Right renal cortex interstitium (tissue), 3 donors: ENCODE data around the gene CYP46A1. TPM values are rescaled to one million over a fixed set of nuclear protein-coding genes. Genes with fewer than 3 reads are reported as not detected.

Source experiments
- DNase-seq, 3 donors: peaks; one replicate each; pipeline ENCODE4 v3.0.0-alpha.2; 2013; ENCODE audit warnings: low read depth in 3 of 3, low spot score in 2 of 3
- polyA plus RNA-seq, 3 donors: library from polyadenylated mRNA; unstranded; fragments of 120-200 nt; gene quantifications; one replicate each; pipeline ENCODE4 v1.2.1, GENCODE V29; 2013; ENCODE audit not compliant: insufficient read length in 3 of 3

The CYP46A1 gene
- polyA plus RNA-seq, 3 donors, result 1.1 to 1.6 (median 1.4) TPM

GRCh38 chr14:99773521-99774497, 89.7 kb downstream of the CYP46A1 start:
- DNase-seq, result no peak

GRCh38 chr14:99774556-99775307, 90.6 kb downstream of the CYP46A1 start:
- DNase-seq, result no peak

GRCh38 chr14:99775351-99775750, 91.3 kb downstream of the CYP46A1 start:
- no peak for DNase-seq

Other genes starting within 250 kb of the CYP46A1 start
- 10 to 100 TPM; 59.1 to 66.2 (median 65.6) TPM for gene SETD3, start 203.4 kb upstream of the CYP46A1 start, polyA plus RNA-seq
- gene CCNK, start 202.9 kb upstream of the CYP46A1 start, polyA plus RNA-seq, result 10 to 100 TPM; 39.0 to 47.2 (median 40.4) TPM
- 10 to 100 TPM; 23.7 to 27.9 (median 25.4) TPM for gene CCDC85C, start 80.1 kb upstream of the CYP46A1 start, polyA plus RNA-seq
- gene HHIPL1, start 39.2 kb upstream of the CYP46A1 start, polyA plus RNA-seq, result 1 to 10 TPM; 1.3 to 1.5 (median 1.3) TPM
- gene EML1, start 109.1 kb downstream of the CYP46A1 start, polyA plus RNA-seq, result 10 to 100 TPM; 37.6 to 44.8 (median 38.0) TPM